GM12878 (cell line): ENCODE data around the gene UBXN11.

ENCODE experiments used
- CREB1 ChIP-seq: IDR thresholded peaks from 2 replicates; pipeline ENCODE4 v1.6.1; 2012; ENCODE audit warnings: low read depth, mild to moderate bottlenecking, inconsistent platforms
- CTCF ChIP-seq, 3 experiments: IDR thresholded peaks in 2 of 3; conservative IDR thresholded peaks in 1 of 3; 2 replicates each; pipeline ENCODE4 v1.5.1; 2011; ENCODE audit warnings: low read depth in 3 of 3, low read length in 3 of 3, mild to moderate bottlenecking in 3 of 3, control low read depth in 2 of 3, moderate library complexity in 2 of 3, inconsistent platforms in 1 of 3, mixed read lengths in 1 of 3; ENCODE audit not compliant: control insufficient read depth in 2 of 3, insufficient read depth in 1 of 3; ENCODE audit errors: extremely low read depth in 1 of 3
- EZH2 ChIP-seq: IDR thresholded peaks from 2 replicates; pipeline ENCODE4 v1.6.1; 2012; ENCODE audit warnings: low read depth, mild to moderate bottlenecking, control low read depth, inconsistent platforms, low read length, borderline replicate concordance; ENCODE audit not compliant: control insufficient read depth
- GABPA ChIP-seq: IDR thresholded peaks from 2 replicates; pipeline ENCODE4 v1.6.1; 2014; ENCODE audit warnings: antibody characterized with exemption, low read depth, mild to moderate bottlenecking, inconsistent platforms
- HDAC2 ChIP-seq: fragments of 200-600 bp; sonication (generic); IDR thresholded peaks from 2 replicates; pipeline ENCODE4 v1.6.1; 2017
- MXI1 ChIP-seq: fragments of 150-350 bp; IDR thresholded peaks from 2 replicates; pipeline ENCODE4 v1.6.1; 2011; ENCODE audit warnings: low read depth, mild to moderate bottlenecking, inconsistent platforms, low read length, improper control_type of control experiment
- NFXL1 ChIP-seq: fragments of 450-650 bp; IDR thresholded peaks from 2 replicates; pipeline ENCODE4 v1.6.1; 2017; ENCODE audit warnings: antibody characterized with exemption, mild to moderate bottlenecking, borderline replicate concordance
- NKRF ChIP-seq: fragments of 450-650 bp; conservative IDR thresholded peaks from 2 replicates; pipeline ENCODE4 v1.6.1; 2017; ENCODE audit warnings: mild to moderate bottlenecking, moderate library complexity
- POLR2A ChIP-seq: IDR thresholded peaks from 2 replicates; pipeline ENCODE4 v1.6.1; 2011; ENCODE audit warnings: low read depth, mild to moderate bottlenecking, low read length
- POU2F2 ChIP-seq: IDR thresholded peaks from 3 replicates; pipeline ENCODE4 v1.6.1; 2011; ENCODE audit warnings: low read depth, mild to moderate bottlenecking, low read length, borderline replicate concordance
- SP1 ChIP-seq: IDR thresholded peaks from one replicate; pipeline ENCODE4 v1.6.1; 2011; ENCODE audit warnings: low read depth, low read length
- TAF1 ChIP-seq: IDR thresholded peaks from 2 replicates; pipeline ENCODE4 v1.6.1; 2011; ENCODE audit warnings: mild to moderate bottlenecking, low read depth, low read length, borderline replicate concordance
- YY1 ChIP-seq: IDR thresholded peaks from 2 replicates; pipeline ENCODE4 v1.6.1; 2011; ENCODE audit warnings: low read depth, mild to moderate bottlenecking, low read length
- ZNF274 ChIP-seq: IDR thresholded peaks from one replicate; pipeline ENCODE4 v1.8.0; 2011; ENCODE audit not compliant: insufficient read length, insufficient read depth

GRCh38 chr1:26352338-26352679 is 45.9 kb upstream of the UBXN11 start:
- TF ChIP-seq NFXL1 (no peak), EZH2 (no peak), GABPA (no peak), MXI1 (no peak), CTCF (IDR thresholded peaks at IDR 0.05 in 2 of 3, conservative IDR thresholded peaks at IDR 0.05 in 1 of 3; ENCODE audit: control insufficient read depth in 2 of 3, extremely low read depth in 1 of 3, insufficient read depth in 1 of 3, low read depth in 3 of 3, low read length in 3 of 3) (no peak), POLR2A (no peak), TAF1 (no peak), CREB1 (no peak), YY1 (no peak), NKRF (no peak), ZNF274 (no peak), SP1 (no peak), POU2F2 (no peak), HDAC2 (no peak)
